HG03025 (cell line): ENCODE data around the gene USP48.

Experiments
- ATAC-seq: cut with Tn5 transposase; IDR thresholded peaks from one replicate; pipeline ENCODE4 v1.9.1; 2021; ENCODE audit warnings: mild to moderate bottlenecking, moderate library complexity; ENCODE audit not compliant: unreplicated experiment, low FRiP score

Gene USP48

GRCh38 chr1:21659099-21659923, 123.6 kb downstream of the USP48 start:
- no peak for ATAC-seq

GRCh38 chr1:21657456-21658190, 125.3 kb downstream of the USP48 start:
- ATAC-seq = no peak

DNA sequence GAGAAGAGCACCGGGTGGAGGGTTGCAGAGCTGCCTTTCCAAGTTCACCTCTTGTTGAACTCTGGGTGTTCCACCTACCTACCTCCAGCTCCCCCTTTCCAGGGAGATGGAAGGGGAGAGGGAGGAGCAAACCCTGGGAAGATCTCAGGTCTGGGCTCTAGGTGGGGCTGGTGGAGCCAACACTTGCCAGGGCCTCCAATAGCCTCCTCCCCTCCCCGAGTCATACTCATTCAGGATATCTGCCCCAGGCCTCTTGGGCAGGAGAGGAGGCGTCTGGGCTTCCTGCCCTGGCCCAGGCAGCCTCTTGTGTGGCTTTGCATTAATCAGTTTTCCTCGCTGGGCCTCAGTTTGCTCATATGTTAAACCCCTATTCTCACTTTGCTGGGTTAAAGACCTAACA, 127.2 kb downstream of the USP48 start:
- ATAC-seq = no peak

GRCh38 chr1:21655259-21655658, 127.7 kb downstream of the USP48 start:
- no peak for ATAC-seq

DNA sequence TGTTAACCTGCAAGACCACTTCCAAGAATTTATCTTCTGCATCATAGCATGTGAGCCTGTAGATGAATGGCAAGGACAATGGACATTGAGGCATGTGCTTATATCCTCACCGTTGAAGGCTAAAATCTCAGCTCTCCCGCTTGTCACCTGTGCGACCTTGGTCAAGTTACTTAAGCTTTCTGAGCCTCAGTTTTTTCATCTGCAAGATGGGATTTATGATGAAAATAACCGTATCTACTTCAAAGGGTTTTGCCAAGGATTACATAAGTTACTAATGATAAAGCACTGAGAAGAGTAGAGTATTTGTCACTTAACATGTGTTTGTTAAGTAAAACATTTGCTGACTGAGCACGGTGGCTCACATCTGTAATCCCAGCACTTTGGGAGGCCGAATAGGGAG, 128.7 kb downstream of the USP48 start:
- ATAC-seq = no peak

- no peak for ATAC-seq
These were observed 129.2 kb downstream of the USP48 start for GRCh38 chr1:21653744-21654100.

GRCh38 chr1:21652937-21653743, 129.8 kb downstream of the USP48 start:
- ATAC-seq = no peak

- no peak for ATAC-seq
These were observed 130.6 kb downstream of the USP48 start for GRCh38 chr1:21652101-21652936.

- no peak for ATAC-seq
These were observed 131.5 kb downstream of the USP48 start for GRCh38 chr1:21651214-21652042.

DNA sequence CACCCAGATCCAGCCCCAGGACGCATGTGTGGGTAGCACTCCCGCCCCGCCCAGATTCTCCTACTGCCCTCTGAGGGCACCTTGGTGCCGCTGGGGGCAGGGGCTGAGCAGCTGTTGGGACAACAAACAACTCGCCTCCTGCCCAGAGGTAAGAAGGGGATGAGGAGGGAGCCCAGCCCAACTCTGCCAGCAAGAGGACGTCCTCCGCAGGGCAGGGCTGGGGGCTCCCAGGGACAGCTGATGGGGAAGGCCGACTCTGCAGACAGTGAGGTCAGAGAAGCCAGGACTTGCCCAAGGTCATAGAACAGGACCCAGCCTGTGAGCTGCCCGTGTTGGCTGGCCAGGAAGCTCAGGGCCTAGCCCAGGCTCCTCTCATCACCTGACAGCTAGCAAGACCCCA, 132.5 kb downstream of the USP48 start:
- no peak for ATAC-seq

GRCh38 chr1:21649315-21649714, 133.6 kb downstream of the USP48 start:
- ATAC-seq = no peak

DNA sequence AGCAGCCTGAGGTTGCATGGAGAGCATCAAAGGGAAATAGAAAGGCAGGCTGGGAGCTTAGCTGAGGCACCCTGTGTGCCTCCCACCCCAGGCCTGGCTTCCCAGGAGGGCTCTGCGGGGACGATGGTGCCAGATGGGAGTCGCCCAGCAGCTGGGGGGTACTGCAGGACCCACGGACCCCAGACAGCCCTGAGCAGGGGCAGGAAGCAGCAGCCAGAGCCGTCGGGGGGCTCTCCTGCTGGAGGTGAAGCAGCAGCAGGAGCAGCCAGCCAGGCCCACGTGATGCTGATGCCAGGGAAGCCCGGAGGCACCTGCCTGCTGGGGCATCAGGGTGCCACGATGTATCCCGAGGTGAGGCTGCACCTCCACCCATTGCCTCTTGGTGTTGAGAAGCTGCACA, 134.2 kb downstream of the USP48 start:
- no peak for ATAC-seq

DNA sequence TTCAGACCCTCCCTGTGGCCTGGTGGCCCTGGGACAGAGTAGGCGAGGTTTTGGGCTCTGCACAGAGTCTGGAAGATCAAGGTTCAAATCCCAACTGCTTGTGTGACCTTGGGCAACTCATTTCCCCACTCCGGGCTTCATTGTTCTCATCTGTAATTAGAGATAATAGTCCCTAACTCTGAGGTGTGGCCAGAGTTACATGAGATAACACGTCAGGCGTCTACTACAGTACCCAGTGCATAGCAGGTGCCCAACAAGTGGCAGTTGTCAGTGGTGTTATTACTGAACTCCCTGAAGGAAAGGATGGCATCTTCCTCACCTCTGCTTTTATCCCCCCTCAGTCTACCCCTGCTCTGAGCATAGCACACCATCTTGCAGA, 134.6 kb downstream of the USP48 start:
- ATAC-seq = no peak

GRCh38 chr1:21647431-21648351, 135.3 kb downstream of the USP48 start:
- no peak for ATAC-seq

DNA sequence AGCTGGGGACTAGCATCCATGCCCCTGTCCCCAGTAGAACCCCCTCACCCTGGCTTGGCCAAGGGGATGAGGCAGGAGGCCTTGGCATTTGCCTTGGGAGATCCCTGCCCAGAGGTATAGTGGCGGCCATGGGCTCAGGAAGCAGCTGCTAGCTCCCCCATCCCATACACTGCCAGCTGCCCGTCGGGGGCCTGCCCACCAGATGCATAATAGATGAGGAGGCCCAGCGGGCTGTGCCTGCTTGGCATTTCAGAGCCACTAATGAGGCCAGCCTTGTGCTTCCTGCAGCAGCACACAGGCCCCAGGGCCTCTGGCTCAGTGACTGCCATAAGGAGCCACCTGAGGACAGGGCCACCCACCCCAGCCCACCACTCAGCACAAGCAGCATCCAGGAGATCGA, 137.4 kb downstream of the USP48 start:
- ATAC-seq = no peak

- no peak for ATAC-seq
These were observed 138.0 kb downstream of the USP48 start for GRCh38 chr1:21644906-21645305.

GRCh38 chr1:21644348-21644747, 138.6 kb downstream of the USP48 start:
- ATAC-seq = no peak

GRCh38 chr1:21643624-21644023, 139.3 kb downstream of the USP48 start:
- no peak for ATAC-seq
